HG03139 (cell line): ENCODE results near the gene EYS.
"Not testable (repeated sequence)": the region's sequence is repeated elsewhere in the genome, so short reads cannot be mapped to it uniquely, and the experiment has no call there.

Experiments
- ATAC-seq: cut with Tn5 transposase; IDR thresholded peaks from one replicate; pipeline ENCODE4 v1.9.1; 2021; ENCODE audit not compliant: unreplicated experiment

Gene EYS

DNA sequence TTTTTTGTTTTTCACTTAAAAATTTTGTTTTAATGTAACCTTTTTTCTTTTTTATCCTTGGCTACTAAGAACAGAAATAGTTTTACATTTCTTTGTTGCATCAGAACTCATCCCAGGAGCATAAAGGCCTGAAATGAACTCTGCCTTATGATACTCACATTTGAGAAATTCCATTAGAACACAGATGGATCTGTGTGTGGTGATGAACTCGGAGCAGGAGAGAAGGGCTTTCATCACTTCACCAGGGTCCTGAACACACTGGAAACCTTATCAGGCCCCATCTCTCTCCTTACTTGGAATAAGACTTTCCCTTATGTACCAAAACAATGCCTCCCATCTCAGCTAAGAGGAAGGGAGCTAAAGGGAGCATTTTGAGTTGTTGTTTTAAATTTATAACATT, 1932.1 kb downstream of the EYS start:
- ATAC-seq = no peak

DNA sequence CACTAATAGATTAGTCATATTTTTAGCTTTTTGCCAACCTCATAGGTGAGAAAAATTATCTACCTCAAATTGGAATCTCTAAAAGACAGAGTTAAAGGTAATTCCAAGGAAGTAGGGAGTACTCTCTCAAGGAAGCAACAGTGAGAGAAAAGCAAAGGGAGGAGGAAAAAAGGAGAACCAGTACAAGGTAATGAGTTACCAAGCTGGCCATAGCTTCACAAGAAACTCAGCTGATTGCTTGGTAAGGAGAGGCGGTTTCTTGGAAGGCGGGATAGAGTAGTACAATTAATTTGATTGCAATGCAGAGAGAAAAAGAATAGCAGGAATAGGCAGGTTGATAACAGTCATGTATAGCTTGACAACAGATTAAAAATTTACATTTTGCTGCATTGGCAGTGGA, 1933.8 kb downstream of the EYS start:
- ATAC-seq = no peak

DNA sequence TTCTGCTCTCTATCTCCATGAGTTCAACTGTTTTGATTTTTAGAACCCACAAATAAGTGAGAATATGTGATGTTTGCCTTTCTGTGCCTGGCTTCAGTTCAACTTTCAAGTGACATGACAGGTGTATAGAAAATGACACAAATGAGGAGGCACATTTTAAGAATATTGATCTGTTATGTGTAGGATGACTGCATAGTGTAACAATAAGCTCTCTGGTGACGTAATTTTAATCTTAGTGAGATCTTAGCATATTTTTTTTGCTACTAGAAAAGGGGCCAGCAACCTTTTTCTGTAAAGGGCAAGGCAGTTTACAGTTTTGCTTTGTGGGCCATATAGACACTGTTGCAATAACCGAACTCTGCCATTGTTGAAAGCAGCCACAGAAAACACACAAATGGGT, 1941.2 kb downstream of the EYS start:
- ATAC-seq = no peak

DNA sequence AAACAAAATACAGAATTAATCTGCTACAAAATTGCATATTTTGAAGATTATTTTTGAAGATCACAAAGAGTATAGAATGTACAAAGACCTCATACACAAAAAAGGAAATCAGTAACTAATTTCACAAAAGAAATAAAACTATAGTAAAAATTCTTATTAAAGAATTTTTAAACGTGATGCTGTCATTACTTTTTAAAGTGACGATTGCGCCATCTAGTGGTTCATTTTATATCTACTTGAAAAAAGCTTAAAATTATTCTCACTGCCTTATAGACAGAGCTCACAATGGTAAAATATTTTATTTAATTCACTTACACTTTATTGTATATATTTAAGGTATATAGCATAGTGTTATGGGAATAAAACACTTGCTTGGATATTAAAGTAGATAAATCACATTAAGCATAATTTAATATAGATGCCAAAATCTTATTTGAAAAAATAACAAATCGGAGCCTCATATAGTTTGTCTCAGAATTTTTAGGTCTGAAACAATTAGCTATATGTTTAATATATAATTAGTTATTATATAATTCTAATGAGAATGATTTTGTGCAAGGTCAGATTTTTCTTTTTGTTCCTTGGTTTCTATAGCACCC, 1942.6 kb downstream of the EYS start:
- no peak for ATAC-seq

DNA sequence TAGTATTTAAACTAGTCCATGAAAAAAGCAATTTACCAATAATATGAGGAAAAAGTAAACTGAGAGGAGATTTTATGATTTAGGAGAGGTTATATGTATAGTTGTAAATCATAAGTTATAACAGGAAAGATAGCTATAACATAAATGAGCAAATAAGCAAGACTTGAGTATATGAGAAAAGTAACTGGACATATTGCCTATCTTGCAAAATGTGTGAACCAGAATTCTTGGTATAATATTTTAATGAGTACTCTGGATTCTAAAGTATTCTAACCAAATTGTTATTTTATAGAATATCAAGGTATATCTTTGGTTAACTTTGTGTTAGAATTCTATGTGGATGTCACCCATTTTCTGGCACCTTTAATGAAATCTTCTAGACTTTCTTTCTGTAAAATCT, 1946.8 kb downstream of the EYS start:
- no peak for ATAC-seq

DNA sequence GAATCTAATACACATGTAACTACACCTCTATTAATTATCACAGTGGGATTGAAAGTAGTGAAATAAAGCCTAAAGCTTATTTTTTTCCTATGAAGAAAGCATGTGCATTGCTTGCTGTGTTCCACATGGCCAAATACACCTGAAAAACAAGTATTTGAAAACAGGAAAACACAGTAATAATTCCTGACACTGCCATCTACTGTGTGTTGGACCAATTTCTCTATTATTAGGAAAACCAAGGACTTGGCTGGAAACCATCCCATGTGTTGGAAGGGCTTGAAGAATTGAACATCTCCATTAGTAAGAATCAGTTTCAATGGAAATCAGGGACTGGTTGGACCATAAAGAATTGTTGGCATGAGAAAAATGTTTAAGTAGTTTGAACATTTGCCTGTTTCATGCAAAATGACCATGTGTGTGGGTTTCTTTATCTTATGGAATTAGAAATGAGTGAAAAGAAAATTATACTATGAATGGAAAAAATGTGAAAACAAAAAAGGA, 1947.4 kb downstream of the EYS start:
- no peak for ATAC-seq

DNA sequence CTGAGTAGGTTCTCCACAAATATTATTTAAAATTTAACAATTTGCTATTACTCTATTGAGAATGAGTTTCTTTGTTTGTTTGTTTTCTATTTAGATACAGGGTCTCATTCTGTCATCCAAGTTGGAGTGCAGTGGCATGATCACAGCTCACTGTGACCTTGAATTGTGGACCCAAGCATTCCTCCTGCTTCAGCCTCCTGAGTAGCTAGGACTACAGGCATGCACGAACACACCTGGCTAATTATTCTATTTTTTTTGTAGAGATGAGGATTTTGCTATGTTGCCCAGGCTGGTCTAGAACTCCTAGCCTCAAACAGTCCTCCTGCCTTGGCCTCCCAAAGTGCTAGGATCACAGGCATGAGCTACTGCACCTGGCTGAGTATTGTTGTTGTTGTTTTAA, 1949.2 kb downstream of the EYS start:
- no peak for ATAC-seq

DNA sequence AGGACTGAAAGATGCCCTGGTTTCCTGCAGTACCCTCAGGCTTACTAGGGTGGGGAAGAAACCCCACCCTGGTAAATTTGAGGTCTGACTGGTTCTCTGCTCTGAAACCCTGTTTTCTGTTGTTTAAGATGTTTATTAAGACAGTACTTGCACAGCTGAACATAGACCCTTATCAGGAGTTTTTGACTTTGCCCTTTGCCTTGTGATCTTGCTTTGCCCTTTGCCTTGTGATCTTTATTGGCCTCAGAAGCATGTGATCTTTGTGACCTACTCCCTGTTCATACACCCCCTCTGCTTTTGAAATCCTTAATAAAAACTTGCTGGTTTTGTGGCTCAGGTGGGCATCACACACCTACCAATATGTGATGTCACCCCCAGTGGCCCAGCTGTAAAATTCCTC, 1949.8 kb downstream of the EYS start:
- not testable (repeated sequence) for ATAC-seq

DNA sequence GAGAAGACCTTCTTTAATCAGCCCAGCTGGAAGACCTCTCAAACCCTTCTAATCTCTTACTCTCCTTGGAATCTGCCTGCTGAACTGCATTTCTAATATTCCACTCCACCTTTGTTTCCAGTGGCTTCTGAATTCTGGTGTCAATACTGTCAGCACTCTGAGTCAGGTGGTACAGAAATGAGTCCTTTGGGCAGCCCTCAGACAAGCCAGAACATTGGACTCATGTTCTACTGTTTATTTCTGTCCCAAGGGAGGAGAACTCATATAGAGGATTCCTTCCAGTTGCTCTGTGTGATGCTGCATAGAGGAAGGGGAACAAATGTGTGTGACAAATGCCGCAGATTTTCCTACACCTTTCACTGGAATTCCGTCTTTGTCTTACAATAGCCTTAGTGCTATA, 1956.6 kb downstream of the EYS start:
- no peak for ATAC-seq

DNA sequence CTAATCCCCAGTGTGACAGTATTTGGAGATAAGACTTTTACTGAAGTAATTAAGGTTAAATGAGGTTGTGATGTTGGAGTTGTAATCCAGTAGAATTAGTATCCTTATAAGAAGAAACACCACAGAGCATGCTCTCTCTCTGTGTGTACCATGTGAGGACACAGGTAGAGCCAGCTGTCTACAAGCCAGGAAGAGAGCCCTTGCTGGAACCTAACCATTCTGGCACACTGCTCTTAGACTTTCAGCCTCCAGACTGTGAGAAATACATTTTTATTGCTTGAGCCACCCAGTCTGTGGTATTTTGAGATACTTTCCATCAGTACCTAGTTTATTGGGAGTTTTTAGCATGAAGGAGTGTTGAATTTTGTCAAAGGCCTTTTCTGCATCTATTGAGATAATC, 1961.2 kb downstream of the EYS start:
- no peak for ATAC-seq

DNA sequence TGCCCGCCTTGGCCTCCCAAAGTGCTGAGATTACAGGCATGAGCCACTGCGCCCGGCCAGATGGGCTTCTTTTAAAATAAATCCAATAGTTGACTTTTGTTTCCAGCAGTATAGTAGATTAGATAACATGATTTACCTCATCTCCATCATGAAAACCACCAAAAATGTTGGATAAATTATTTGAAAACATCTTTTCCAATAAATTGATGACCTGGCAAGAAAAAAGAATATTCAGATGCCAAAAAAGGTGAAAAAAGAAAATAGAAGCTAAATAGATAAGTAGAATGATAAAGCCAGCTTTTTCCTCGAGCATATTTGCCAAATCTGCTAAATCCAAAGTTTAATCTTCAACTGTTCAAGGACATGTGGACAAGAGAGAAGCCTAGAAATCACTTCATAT, 1962.2 kb downstream of the EYS start:
- no peak for ATAC-seq

DNA sequence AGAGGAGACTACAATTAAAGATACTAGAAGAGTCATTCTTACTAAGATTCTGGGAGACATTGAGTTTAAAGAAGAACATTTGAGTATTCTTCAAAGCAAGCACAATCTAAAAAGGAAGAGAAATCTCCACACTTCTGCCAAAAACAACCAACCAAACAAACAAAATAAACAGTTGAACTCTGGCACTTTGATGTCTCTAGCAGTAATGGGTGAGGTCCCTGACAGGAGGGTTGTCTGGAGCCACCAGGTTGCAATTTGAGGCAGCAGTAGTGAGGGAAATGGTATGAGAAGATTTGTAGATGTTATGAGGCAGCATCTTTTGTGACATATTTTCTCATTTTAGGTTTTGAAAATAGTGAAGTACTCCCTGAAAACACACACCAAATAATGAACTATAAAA, 1963.3 kb downstream of the EYS start:
- no peak for ATAC-seq

DNA sequence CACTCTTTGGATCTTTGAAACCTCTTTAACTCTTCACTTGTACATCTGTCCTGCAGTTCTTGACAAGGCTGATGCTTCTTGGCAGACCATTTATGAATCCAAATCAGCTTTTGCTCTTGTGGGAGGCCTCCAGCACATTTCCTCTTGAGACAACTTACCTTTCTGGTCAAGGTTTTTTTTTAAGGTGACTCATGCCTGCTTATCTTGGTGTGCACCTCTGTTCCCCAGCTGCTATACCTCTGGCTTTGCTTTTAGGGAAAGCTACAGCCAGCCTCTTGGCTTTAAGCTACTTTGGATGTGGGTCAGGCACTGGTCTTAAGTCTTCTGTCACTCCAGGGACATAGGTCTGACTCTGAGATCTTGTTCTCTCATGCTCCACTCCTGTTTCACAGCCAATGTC, 1965.0 kb downstream of the EYS start:
- ATAC-seq = no peak

DNA sequence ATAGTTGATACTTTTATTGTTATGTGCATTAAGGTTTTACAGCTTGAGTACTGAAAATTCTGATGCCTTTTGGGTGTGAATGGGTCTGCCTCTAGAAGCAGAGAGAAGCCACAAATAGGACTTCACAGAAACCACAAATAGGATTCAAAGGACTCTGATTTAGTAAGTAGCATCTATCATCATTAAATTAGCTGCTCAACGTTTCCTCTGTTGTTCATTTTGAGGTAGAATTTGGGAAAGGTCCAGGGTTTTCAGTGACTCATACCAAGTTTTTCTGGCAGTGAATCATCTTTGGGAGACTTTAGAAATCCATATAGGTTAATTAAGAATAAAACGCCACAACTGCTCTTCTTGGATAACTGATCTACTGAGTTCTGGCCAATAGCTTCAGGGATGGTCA, 1966.3 kb downstream of the EYS start:
- ATAC-seq = no peak

DNA sequence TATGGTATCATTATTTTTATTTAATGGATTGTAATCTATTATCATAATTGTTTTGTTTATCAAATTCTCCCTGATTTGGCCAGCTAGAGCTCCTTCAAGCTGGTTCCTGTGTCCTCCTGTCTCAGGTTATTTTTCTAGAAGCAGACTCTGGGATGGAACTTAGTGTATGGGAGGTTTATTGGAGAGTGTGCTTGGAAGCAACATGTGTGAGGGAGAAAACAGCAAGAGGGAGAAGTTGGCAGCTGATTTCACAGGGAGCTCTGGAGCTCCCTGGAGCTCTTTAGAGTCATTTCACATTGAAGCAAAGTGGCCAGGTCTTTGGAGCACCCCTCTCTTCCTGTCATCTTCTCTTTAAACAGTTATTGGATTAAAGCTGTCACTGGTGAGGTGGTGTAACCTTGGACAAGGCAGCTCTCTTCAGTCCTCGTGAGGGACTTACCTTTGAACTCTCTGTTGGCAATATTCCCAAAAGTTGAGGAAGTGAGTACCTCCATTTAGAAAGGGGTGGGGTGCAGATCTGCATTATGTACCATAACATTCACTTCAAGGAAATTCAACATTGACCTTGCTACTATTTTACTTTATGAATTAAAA, 1967.8 kb downstream of the EYS start:
- no peak for ATAC-seq

DNA sequence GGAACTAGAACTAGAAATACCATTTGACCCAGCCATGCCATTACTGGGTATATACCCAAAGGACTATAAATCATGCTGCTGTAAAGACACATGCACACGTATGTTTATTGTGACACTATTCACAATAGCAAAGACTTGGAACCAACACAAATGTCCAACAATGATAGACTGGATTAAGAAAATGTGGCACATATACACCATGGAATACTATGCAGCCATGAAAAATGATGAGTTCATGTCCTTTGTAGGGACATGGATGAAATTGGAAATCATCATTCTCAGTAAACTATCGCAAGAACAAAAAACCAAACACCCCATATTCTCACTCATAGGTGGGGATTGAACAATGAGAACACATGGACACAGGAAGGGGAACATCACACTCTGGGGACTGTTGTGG, 1968.8 kb downstream of the EYS start:
- ATAC-seq = not testable (repeated sequence)

DNA sequence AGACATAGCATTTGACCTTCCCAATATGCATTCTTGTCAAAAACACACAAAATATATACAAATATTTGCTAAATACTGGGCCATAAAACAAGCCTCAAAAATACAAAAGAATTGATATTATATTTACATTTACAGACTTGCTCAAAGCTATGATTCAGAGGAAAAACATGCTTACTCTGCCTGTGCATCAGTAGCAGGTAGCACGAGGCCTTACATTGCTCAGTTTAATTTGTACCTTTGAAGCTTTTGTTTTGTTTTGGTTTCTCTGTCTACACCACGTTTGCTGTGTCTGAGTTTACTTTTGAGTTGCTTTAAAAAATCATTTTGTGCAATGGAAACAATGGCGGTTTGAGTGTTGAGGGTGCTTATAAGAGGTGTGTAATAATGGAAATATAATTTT, 1972.1 kb downstream of the EYS start:
- no peak for ATAC-seq

DNA sequence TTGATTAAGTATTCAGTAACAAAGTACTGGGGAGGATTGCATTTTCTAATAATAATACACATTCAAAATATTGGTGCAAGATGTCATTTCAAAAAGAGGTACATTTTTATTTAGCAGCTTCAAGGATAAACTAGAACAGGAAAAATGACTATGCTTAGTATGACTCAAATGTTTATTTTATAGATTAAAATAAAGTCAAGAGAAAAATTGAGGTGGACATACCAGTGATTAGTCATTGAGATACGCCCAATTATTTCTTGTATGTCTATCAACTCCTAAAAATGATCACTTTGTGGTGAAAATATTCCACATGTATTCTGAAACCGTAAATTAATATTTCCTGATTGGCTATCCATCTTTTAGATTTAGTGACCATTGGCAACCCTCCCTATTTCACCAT, 1974.7 kb downstream of the EYS start:
- ATAC-seq = no peak

DNA sequence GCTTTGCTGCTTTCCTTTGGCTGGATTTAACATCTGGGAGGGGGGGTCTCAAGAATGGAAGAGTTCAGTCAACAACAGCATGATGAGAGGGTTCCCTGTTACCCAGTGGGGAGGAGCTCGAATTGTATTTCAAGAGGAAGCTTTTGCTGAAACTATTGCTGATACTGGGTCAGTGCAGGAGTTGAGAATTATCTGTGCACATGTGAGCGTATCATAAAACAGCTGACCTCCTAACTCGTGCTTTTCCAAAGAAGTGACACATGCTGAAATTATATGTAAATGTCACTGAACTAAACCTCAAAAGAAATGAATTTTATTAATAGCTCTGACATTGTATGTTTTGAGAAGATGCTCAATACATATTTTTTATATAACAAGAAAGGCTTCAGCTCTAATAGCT, 1975.1 kb downstream of the EYS start:
- no peak for ATAC-seq

DNA sequence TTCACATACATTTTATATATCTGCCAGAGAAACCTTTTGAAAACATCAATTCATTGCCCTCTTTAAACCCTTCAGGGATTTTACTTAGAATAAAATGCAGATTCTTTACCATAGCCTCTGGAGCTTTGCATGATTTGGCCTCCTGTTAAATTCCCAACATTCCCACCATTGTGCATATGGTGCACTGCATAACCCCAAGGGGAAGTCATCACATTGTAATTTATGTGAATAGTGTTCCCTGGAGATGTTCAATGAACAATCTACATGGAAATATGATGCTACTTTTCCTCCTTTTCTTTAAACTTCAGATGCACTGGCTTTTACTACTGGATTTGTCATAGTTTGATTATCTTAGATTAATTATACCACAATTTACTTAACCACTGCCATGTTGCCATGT, 1976.7 kb downstream of the EYS start:
- ATAC-seq = no peak

DNA sequence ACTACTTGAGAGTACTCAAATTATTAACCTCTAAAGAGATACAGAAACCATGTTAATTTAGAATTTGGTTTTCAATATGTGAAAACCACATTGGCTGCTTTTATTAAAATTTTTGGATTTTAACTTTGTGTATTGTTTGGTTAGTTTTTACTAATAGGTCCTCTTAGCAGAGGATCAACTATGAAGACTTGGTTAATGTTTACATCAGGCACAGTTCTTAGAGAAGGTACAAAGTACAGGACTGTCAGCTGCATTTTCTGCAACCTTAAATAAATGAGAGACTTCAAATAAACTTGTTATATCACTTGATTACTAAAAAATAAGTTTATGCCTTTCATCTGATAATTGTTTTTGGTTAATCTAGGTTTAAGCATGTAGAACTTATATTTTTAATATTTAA, 1982.3 kb downstream of the EYS start:
- ATAC-seq = no peak

DNA sequence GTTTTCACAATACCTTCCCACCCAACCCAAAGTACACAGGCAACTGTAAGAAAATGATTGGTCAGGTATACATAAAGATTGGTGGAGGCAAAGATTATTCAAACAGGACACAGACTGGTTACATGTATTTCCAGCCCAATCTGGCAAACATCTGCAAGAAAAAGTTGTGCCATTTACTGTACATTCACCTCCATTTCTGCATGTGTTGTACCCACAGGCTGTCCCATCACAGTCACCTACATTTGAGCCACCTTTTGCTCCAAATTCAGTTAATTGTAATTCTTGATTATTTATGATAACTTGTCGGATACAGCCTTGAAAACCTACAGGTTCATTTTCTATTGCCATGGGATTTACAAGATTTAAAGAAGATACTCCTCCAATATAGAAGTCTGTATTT, 1985.8 kb downstream of the EYS start:
- ATAC-seq = no peak

DNA sequence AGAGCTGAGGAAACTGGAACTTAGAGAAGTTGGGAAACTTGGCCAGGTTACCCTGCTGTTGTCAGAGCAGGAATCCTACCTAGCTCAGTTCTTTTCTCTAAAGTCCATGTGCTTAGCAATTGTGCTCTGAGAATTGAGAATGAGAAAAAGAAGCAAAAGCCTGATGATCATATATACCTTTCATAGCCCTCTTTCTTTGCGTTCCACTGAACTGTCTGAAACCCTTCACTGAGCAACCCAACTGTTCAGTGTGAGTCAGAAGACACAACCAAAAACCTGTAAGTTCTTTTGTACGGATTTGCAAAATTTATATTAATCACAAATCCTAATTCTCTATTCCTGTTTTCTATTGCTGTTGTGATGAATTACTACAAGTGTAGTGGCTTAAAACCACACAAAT, 1990.9 kb downstream of the EYS start:
- no peak for ATAC-seq
